ENCODE results near the gene CD84. TPM values are rescaled to one million over a fixed set of nuclear protein-coding genes. Genes with fewer than 3 reads are reported as not detected.
"Not testable (repeated sequence)": the region's sequence is repeated elsewhere in the genome, so short reads cannot be mapped to it uniquely, and the experiment has no call there.

CD84 gene, protein sequence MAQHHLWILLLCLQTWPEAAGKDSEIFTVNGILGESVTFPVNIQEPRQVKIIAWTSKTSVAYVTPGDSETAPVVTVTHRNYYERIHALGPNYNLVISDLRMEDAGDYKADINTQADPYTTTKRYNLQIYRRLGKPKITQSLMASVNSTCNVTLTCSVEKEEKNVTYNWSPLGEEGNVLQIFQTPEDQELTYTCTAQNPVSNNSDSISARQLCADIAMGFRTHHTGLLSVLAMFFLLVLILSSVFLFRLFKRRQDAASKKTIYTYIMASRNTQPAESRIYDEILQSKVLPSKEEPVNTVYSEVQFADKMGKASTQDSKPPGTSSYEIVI
- polyA plus RNA-seq (2013, experiment 1 of 2; ENCODE audit: insufficient read length): 0.05 TPM
- polyA plus RNA-seq (2013, experiment 2 of 2; ENCODE audit: insufficient read length): 0.05 TPM

- no peak for DNase-seq
Observed at GRCh38 chr1:160579216-160579701, at the start of gene CD84. TSS of gene CD84 (minus strand) at chr1:160579496. CDS start at chr1:160579437, 59 bp downstream.

- no peak for DNase-seq
Observed at GRCh38 chr1:160628799-160629263, 49.5 kb upstream of the CD84 start.

DNA sequence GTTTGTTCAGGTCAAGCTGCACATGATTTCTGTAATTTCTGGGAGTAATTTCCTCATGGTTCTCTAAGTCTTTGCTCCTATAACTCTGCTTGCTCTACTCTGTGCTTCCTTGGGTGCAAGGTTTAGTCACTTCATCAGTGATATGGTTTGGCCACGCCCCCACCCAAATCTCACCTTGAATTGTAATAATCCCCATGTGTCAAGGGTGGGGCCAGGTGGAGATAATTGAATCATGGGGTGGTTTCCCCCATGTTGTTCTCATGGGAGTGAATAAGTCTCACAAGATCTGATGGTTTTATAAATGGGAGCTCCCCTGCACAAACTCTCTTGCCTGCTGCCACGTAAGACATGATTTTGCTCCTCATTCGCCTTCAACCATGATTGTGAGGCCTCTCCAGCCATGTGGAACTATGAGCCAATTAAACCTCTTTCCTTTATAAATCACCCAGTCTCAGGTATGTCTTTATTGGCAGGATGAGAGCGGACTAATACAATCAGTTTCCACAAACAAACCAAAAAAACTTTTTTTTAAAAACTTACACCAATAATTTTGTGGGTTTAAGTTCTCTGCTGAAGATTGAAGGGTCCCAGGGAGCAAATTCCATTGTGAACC is 48.5 kb upstream of the CD84 start:
- DNase-seq: not testable (repeated sequence)

GRCh38 chr1:160626509-160627342 is 47.4 kb upstream of the CD84 start:
- DNase-seq: no peak

DNA sequence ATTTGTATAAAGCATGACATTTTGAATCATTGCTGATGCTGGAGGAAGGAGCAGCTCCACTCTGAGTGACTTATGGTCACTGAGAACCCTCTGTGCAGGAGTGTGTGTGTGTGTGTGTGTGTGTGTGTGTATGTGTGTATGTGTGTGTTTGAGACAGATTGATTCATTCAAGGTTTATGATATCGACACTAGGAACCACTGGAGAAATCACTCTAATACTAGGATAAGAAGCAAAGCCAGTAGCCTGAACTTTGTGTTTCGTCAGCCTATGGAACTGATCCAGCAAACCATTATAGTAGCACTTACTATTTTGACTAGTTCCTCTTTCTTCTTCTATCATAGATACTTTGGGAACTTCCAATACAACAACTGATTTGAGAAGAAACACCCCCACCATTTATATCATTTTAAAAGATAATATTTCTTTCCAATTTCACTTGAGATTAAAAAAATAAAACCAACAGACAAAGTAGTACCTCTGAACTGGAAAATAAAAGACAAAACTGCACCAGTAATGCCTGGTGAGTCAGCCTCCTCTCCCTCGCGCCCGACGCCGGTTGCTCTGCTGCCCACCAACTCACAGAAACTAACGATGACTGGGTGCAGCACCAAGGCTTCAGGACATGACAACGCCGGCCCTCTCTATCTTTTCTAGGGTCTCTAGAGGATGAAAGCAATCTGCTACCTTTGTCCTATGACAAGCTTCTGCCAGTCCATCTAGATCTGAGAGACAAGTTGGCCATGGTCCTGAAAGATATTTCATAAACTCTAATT is 46.6 kb upstream of the CD84 start:
- DNase-seq: no peak

DNA sequence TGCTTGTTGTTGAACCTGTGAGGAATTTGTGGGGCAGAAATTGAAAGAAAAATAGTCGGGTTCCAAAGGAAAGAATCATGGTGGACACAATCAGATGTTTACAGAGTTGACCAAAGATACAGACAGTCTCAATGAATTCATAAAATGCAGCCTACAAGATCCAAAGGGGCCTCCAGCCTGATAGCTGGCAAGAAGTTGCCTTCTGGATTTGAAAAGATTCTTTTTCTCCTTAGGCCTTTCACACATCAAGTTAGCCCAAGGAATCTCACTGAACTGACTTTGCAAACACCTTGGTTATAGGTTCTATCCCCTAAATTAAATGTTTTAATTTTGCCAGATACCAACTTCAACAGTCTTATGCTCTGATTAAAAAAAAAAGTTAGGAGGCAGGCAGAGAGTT is 46.0 kb upstream of the CD84 start:
- DNase-seq: no peak

GRCh38 chr1:160624464-160624863 is 45.2 kb upstream of the CD84 start:
- no peak for DNase-seq

DNA sequence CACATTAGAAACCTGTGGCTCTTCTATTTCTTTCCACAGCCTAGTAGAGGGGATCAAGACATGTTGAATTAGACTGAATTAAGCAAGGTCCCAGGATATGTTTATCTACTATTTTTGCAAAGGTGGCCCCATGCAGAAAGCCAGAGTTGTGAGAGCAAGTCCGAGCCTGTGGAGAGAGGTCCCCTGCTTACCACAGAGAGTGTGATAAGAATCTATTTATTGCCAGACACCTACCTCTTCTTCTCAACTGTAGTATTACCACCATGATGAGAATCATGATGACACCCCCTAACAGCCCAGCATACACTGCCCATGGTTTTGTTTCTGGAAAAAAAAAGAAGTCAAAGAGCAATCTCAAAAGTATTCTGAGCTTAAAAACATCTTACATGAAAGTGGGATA is 44.6 kb upstream of the CD84 start:
- DNase-seq: no peak

DNA sequence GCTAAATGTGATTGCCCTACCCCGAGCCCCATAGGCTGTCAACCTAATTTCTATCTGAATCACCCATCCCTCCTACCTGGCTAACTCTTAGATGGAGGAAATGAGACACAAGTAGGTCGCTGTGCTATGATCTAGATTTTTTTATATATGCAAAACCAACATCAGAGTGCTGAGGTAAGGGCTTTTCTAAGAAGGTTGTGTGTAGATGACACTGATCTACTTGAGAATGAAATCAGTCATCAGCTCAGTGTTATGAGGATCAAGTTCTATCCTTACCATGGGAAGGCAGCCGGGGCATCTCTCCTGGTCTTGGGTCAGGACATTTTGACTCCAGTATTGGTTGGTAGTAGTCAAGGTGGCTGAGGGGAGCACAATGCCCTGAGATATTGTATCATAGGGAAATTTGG is 43.9 kb upstream of the CD84 start:
- no peak for DNase-seq

- no peak for DNase-seq
Observed at GRCh38 chr1:160622501-160623226, 43.4 kb upstream of the CD84 start.

DNA sequence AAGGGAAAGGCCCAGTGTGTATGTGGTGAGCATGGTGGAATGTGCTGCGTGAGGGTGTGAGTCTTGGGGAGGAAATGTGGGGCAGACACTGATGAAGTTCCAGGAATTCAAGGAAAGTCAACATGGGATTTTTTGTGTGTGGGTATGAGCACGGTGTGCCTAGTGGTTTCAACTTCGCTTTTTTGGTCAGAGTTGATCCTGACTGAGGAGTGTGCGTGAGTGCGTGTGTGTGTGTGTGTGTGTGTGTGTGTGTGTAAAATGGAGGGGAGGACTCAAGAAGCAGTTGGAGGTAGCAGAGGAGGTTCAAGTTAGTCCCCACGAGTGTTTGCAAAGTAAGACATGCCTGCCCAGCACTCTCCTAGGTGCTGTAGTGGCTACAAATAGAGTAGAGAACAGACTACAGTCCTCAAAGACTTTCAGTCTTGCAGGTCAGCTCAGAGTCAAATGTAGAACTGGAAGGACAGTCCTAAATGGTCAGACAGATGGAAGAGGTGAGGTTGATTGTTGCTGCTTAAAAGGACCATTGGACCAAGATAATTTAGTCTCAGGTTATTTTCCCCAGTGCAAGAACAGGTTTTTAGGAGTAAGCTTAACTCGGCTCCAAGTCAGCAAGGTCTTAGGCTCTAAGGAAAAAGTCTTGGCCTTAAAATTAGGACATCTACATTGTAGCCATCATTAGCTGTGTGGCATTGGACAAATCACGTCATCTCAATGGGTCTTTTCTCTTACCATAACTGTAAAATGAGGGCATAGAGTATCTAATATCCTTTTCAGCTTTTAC is 42.5 kb upstream of the CD84 start:
- peak; percentile 2 for DNase-seq

DNA sequence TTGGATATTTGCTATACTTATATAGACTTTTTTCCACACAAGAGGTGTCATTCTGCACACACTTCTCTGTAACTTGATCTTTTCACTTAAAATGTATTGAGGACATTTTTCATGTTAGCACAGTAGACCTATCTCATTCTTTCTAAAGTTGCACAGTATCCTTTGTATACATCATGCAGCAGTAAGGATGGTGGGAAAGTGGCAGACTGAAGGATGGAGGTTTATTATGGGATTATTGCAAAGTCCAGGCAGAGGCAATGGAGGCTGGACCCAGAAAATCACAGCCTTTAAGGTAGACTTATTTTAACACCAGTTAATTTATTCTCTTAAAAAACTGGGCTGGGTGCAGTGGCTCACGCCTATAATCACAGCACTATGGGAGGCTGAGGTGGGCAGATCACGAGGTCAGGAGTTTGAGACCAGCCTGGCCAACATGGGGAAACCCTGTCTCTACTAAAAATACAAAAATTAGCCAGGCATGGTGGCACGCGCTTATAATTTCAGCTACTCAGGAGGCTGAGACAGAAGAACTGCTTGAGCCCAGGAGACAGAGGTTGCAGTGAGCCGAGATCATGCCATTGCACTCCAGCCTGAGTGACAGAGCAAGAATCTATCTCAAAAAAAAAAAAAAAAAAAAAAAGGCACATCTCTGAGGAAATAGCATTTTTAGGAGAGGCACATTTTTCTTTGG is 41.8 kb upstream of the CD84 start:
- no peak for DNase-seq

DNA sequence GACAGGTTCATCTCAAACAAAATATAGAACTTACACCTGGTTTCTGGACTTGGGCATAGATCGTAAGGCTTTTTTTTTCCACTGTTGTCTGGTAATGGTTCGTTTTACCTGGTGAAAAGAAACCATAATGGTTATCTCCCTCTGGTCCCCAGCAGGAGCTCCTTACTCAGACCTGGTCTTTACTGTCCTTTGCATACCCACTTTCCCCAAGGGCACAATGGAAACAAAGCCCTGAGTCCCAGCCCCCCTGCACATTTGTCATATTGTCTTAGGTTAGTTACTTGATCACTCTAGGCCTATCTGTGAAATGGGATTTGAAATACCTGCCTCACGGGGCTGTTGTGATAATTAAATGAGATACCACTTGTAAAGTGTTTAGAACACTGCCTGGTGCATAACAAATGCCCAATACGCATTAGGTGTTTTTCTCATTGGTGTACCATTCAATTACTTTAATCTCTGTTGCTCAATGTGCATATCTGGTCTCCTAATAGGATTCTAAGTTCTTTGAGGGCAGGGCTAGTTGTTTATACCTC is 40.5 kb upstream of the CD84 start:
- DNase-seq: no peak

GRCh38 chr1:160618763-160619274 is 39.5 kb upstream of the CD84 start:
- DNase-seq: no peak

- DNase-seq: no peak
Observed at GRCh38 chr1:160618327-160618726, 39.0 kb upstream of the CD84 start.

- no peak for DNase-seq
Observed at GRCh38 chr1:160615660-160616059, 36.4 kb upstream of the CD84 start.

GRCh38 chr1:160614410-160614809 is 35.1 kb upstream of the CD84 start:
- DNase-seq: no peak

GRCh38 chr1:160612613-160613218 is 33.4 kb upstream of the CD84 start:
- DNase-seq: no peak
